ENCODE data around the gene SLC38A1. TPM values are rescaled to one million over a fixed set of nuclear protein-coding genes. Genes with fewer than 3 reads are reported as not detected.

SLC38A1 gene
- total and polyA plus RNA-seq, 2 experiments from 2014 or later, result 114 to 234 TPM

GRCh38 chr12:46183112-46183511 lies 85.7 kb downstream of the SLC38A1 start:
- ATAC-seq (no peak), DNase-seq (ENCODE audit: low spot score) (no peak)
- Mint-ChIP-seq H3K4me3 (no peak overlapping the region), H3K27ac (no peak overlapping the region), H3K36me3 (ENCODE audit: low read depth) (peaks cover 24% of the 10 kb centered on the region; the same call in 2 of the 3 replicates), H3K4me1 (peaks cover 20% of the 10 kb centered on the region), H3K9me3 (no peaks in the 10 kb centered on the region), H3K27me3 (ENCODE audit: insufficient read depth, low read depth, poor library complexity) (peaks cover 8% of the 10 kb centered on the region)
- no peak for TF ChIP-seq CREB1 (CRISPR knock-in tag; IDR thresholded peaks at IDR 0.05; ENCODE audit: low read depth)
- TF ChIP-seq ZNF114 (CRISPR knock-in tag; IDR thresholded peaks at IDR 0.05), result no peak
- TF ChIP-seq ZNF331 (CRISPR knock-in tag; IDR thresholded peaks at IDR 0.05; ENCODE audit: low read depth), result no peak
- TF ChIP-seq CTCF (conservative IDR thresholded peaks at IDR 0.05; ENCODE audit: low read depth in 2 of 2), result no peak
- no peak for TF ChIP-seq ETS1 (IDR thresholded peaks at IDR 0.05)
- Histone ChIP-seq H4K20me1 (replicated peaks; ENCODE audit: insufficient read depth) (peaks cover 10% of the 10 kb centered on the region), H3K79me2 (replicated peaks; ENCODE audit: insufficient read depth) (no peaks in the 10 kb centered on the region), H3K27ac (ENCODE audit: low read depth) (no peak overlapping the region), H3F3A (replicated peaks; ENCODE audit: low read depth) (0 out of 2 replicates have a peak, but pooled peaks cover 7% of the 10 kb centered on the region), H3K27me3 (ENCODE audit: insufficient read depth) (no peaks in the 10 kb centered on the region), H3K4me2 (no peak overlapping the region), H3K9me2 (ENCODE audit: insufficient read depth) (no peaks in the 10 kb centered on the region), H3K4me1 (ENCODE audit: insufficient read depth) (peaks cover 12% of the 10 kb centered on the region), H2AFZ (no peak overlapping the region), H3K36me3 (ENCODE audit: insufficient read depth) (no peaks in the 10 kb centered on the region), H3K4me3 (no peak overlapping the region)

GRCh38 chr12:46181465-46181864 lies 87.4 kb downstream of the SLC38A1 start:
- TF ChIP-seq CTCF (conservative IDR thresholded peaks at IDR 0.05; ENCODE audit: low read depth in 2 of 2) (no peak), ZNF462 (CRISPR knock-in tag; IDR thresholded peaks at IDR 0.05) (0 out of 2 replicates have a peak, but pooled peaks have one; percentile 3)
- no peak overlapping the region for H3K27ac Mint-ChIP-seq
- peaks cover 22% of the 10 kb centered on the region for H3K4me1 Mint-ChIP-seq
- Histone ChIP-seq H3F3A (replicated peaks; ENCODE audit: low read depth) (no peaks in the 10 kb centered on the region), H3K4me2 (no peak overlapping the region), H3K4me1 (ENCODE audit: insufficient read depth) (peaks cover 12% of the 10 kb centered on the region), H3K27ac (ENCODE audit: low read depth) (no peak overlapping the region), H3K4me3 (no peak overlapping the region), H2AFZ (no peak overlapping the region), H3K79me2 (replicated peaks; ENCODE audit: insufficient read depth) (no peaks in the 10 kb centered on the region), H3K36me3 (ENCODE audit: insufficient read depth) (no peaks in the 10 kb centered on the region), H4K20me1 (replicated peaks; ENCODE audit: insufficient read depth) (peaks cover 1% of the 10 kb centered on the region; the same call in 1 of the 2 replicates), H3K27me3 (ENCODE audit: insufficient read depth) (no peaks in the 10 kb centered on the region), H3K9me2 (ENCODE audit: insufficient read depth) (no peaks in the 10 kb centered on the region)
- no peak overlapping the region for H3K4me3 Mint-ChIP-seq
- H3K27me3 Mint-ChIP-seq (ENCODE audit: insufficient read depth, low read depth, poor library complexity), result peaks cover 8% of the 10 kb centered on the region
- no peaks in the 10 kb centered on the region for H3K9me3 Mint-ChIP-seq
- peaks cover 12% of the 10 kb centered on the region; the same call in 2 of the 3 replicates for H3K36me3 Mint-ChIP-seq (ENCODE audit: low read depth)
- ATAC-seq (peak; percentile 12; the same call in 1 of the 3 replicates), DNase-seq (ENCODE audit: low spot score) (no peak)

Data from GM23338 (cell line).